ENCODE data around the gene ROR2. TPM values are rescaled to one million over a fixed set of nuclear protein-coding genes. Genes with fewer than 3 reads are reported as not detected.

Gene ROR2
- total and polyA plus RNA-seq, 11 donors = 0.18 to 9.0 (median 0.49) TPM

DNA sequence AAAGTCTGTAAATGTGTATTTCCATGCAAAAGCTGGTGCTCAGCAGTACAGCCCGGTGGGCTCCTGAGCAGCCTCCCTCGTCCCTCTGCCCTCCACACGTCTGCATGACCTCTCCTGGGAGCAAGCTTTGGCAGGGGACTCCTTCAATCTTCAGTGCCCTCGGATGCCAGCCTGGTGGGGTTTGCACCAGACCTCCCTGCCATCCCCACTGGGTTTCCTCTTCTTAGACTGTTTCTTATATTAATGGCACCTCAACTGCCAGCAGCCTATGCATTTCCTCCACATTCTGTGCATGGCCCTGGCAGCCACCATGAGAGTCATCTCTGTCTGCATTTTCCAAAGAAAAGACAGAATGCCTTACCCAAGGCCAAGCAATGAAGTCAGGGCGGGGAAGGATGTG is 108.4 kb downstream of the ROR2 start:
- H3K4me1 ChIP-seq = peaks cover 0 to 24% (median 4%) of the 10 kb centered on the region in 12 donors
- ATAC-seq (no peak), DNase-seq (peak in 1 of 5 donors; percentile 10)
- WGBS, 4 donors = 60 to 84% (median 77%) methylated on average over 5 of the region's 5 CpGs
- intact Hi-C loops (cut with DNase I) = no loop called here
- H3K27me3 ChIP-seq = peaks cover 0 to 6% (median 0%) of the 10 kb centered on the region in 9 donors
- no peaks in the 10 kb centered on the region for H3K36me3 ChIP-seq
- no peak overlapping the region for H3K4me3 ChIP-seq
- H3K9me3 ChIP-seq = no peaks in the 10 kb centered on the region
- H3K27ac ChIP-seq = peak overlapping the region in 1 of 12 donors; percentile 55
- TF ChIP-seq, protein P1, sequence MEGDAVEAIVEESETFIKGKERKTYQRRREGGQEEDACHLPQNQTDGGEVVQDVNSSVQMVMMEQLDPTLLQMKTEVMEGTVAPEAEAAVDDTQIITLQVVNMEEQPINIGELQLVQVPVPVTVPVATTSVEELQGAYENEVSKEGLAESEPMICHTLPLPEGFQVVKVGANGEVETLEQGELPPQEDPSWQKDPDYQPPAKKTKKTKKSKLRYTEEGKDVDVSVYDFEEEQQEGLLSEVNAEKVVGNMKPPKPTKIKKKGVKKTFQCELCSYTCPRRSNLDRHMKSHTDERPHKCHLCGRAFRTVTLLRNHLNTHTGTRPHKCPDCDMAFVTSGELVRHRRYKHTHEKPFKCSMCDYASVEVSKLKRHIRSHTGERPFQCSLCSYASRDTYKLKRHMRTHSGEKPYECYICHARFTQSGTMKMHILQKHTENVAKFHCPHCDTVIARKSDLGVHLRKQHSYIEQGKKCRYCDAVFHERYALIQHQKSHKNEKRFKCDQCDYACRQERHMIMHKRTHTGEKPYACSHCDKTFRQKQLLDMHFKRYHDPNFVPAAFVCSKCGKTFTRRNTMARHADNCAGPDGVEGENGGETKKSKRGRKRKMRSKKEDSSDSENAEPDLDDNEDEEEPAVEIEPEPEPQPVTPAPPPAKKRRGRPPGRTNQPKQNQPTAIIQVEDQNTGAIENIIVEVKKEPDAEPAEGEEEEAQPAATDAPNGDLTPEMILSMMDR (IDR thresholded peaks at IDR 0.05) = no peak
- TF ChIP-seq POLR2A (IDR thresholded peaks at IDR 0.05) = no peak

DNA sequence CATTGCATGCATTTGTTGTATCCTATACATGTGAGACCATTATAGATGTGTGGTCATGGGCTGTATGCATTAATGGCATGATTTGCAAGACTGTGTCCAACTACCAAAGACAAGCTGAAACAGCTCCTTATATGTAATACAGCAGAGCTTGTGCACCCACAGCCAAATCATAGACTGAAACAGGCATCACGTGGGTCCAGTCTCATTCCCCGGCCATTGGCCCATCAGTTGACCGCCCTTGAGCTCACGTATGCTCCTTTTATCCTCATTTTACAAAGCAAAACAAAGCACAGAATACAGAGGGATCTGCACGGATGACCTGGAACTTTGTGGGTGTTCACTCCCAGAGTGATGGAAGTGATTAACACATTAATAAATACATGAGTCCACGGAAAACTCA is 109.1 kb downstream of the ROR2 start:
- intact Hi-C loops (cut with DNase I) = no loop called here
- 91 to 95% (median 94%) methylated on average over 6 of the region's 6 CpGs for WGBS, 4 donors
- ATAC-seq (no peak), DNase-seq (no peak)
- Histone ChIP-seq H3K4me1 (peaks cover 0 to 24% (median 4%) of the 10 kb centered on the region in 12 donors), H3K4me3 (no peak overlapping the region), H3K27me3 (peaks cover 0 to 6% (median 0%) of the 10 kb centered on the region in 9 donors), H3K27ac (peak overlapping the region in 1 of 12 donors; percentile 55), H3K36me3 (no peaks in the 10 kb centered on the region), H3K9me3 (no peaks in the 10 kb centered on the region)
- TF ChIP-seq, protein P1 (IDR thresholded peaks at IDR 0.05) = no peak
- no peak for TF ChIP-seq POLR2A (IDR thresholded peaks at IDR 0.05)

DNA sequence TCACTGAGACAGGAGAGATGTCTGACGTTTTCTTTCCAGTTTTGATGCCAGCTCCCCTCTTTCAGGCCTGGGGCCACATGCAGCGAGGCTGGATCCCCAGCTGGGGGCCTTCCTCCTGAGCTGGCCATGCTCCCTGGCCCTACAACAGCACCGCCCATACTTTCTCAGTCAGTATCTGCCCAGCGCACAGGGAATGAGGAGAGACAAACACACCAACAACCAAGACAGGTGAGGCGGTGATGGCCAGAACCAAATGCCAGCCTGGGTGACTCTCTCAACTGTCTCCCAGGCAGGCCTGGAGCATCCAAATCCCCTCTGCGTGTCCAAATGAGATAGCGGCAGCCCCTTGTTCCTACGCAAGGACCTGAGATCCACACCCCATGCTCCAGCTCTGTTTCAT is 109.6 kb downstream of the ROR2 start:
- Histone ChIP-seq H3K4me3 (no peak overlapping the region), H3K4me1 (peaks cover 0 to 24% (median 4%) of the 10 kb centered on the region in 12 donors), H3K27me3 (peaks cover 0 to 6% (median 0%) of the 10 kb centered on the region in 9 donors), H3K27ac (peak overlapping the region in 1 of 12 donors; percentile 82), H3K36me3 (no peaks in the 10 kb centered on the region), H3K9me3 (no peaks in the 10 kb centered on the region)
- intact Hi-C loops (cut with DNase I) = no loop called here
- ATAC-seq = no peak
- peak in 1 of 5 donors; percentile 27 for DNase-seq
- TF ChIP-seq, protein P1 (IDR thresholded peaks at IDR 0.05) = no peak
- TF ChIP-seq POLR2A (IDR thresholded peaks at IDR 0.05) = no peak
- WGBS, 4 donors = 84 to 95% (median 92%) methylated on average over 8 of the region's 8 CpGs

DNA sequence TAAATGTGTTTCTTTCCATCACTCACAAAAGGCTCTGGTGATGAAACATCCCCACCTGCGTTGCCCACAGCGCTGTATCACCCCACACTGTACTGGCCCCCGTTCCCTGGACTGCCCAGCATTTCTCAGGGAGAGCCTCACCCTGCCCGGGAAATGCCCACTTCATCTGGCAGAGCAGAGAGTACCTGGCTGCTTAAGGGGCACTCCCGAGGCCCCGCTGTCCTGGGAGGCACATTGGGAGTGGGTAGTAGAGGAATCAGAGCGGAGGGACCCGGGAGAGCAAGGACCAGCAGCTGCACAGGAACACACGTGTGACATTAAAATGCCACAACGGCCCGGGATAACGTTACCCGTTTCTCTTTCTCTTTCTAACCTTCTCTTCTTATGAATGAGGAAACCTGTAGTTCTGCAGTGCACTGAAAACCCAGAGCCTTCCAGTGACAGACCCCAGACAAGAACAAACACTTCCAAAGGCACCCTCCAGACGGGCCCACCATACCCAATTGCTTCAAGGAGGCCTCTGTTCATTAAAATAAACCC is 110.0 kb downstream of the ROR2 start:
- peaks cover 0 to 24% (median 4%) of the 10 kb centered on the region in 12 donors for H3K4me1 ChIP-seq
- TF ChIP-seq, protein P1 (IDR thresholded peaks at IDR 0.05) = no peak
- no peak for TF ChIP-seq POLR2A (IDR thresholded peaks at IDR 0.05)
- H3K9me3 ChIP-seq = no peaks in the 10 kb centered on the region
- intact Hi-C loops (cut with DNase I) = no loop called here
- H3K27ac ChIP-seq = peak overlapping the region in 1 of 12 donors; percentile 82
- ATAC-seq (no peak), DNase-seq (peak in 1 of 5 donors; percentile 13)
- H3K4me3 ChIP-seq = no peak overlapping the region
- H3K27me3 ChIP-seq = peaks cover 0 to 6% (median 0%) of the 10 kb centered on the region in 9 donors
- no peaks in the 10 kb centered on the region for H3K36me3 ChIP-seq
- 80 to 85% (median 82%) methylated on average over 14 of the region's 14 CpGs for WGBS, 4 donors

Measured in heart left ventricle (tissue), 16 donors.